NCI-H1694 treated with DMSO at 0.1 percent for 48 hours (cell line): ENCODE data around the gene FAM193A.
"Not testable (repeated sequence)": the region's sequence is repeated elsewhere in the genome, so short reads cannot be mapped to it uniquely, and the experiment has no call there.

ENCODE experiments used
- DNase-seq: peaks from one replicate; lab custom pipeline; 2025; lab: John Stamatoyannopoulos, UW

Gene FAM193A

GRCh38 chr4:2536193-2537010 lies at the start of gene FAM193A:
Gene FAM193A (plus strand): TSS chr4:2536647. CDS start chr4:2536916, 269 bp downstream.
- DNase-seq = peak; percentile 93

- DNase-seq = no peak
Observed at GRCh38 chr4:2486981-2487380, 49.5 kb upstream of the FAM193A start.

GRCh38 chr4:2487632-2488031 lies 48.8 kb upstream of the FAM193A start:
- no peak for DNase-seq

- DNase-seq = no peak
Observed at GRCh38 chr4:2489081-2489805, 47.2 kb upstream of the FAM193A start.

- no peak for DNase-seq
Observed at GRCh38 chr4:2489841-2490552, 46.5 kb upstream of the FAM193A start.

- DNase-seq = no peak
Observed at GRCh38 chr4:2492970-2493369, 43.5 kb upstream of the FAM193A start.

GRCh38 chr4:2494992-2495391 lies 41.5 kb upstream of the FAM193A start:
- DNase-seq = no peak

- DNase-seq = no peak
Observed at GRCh38 chr4:2497324-2497723, 39.1 kb upstream of the FAM193A start.

- no peak for DNase-seq
Observed at GRCh38 chr4:2497931-2498330, 38.5 kb upstream of the FAM193A start.

- no peak for DNase-seq
Observed at GRCh38 chr4:2500547-2500946, 35.9 kb upstream of the FAM193A start.

GRCh38 chr4:2501034-2501594 lies 35.3 kb upstream of the FAM193A start:
- DNase-seq = no peak

GRCh38 chr4:2503809-2504208 lies 32.6 kb upstream of the FAM193A start:
- no peak for DNase-seq

- DNase-seq = no peak
Observed at GRCh38 chr4:2507259-2507658, 29.2 kb upstream of the FAM193A start.

- DNase-seq = no peak
Observed at GRCh38 chr4:2507855-2508254, 28.6 kb upstream of the FAM193A start.

GRCh38 chr4:2510351-2511259 lies 25.8 kb upstream of the FAM193A start:
- DNase-seq = no peak

- DNase-seq = no peak
Observed at GRCh38 chr4:2511645-2512131, 24.8 kb upstream of the FAM193A start.

GRCh38 chr4:2512396-2513135 lies 23.9 kb upstream of the FAM193A start:
- no peak for DNase-seq

- DNase-seq = not testable (repeated sequence)
Observed at GRCh38 chr4:2514193-2514592, 22.3 kb upstream of the FAM193A start.

- not testable (repeated sequence) for DNase-seq
Observed at GRCh38 chr4:2514944-2515343, 21.5 kb upstream of the FAM193A start.

- no peak for DNase-seq
Observed at GRCh38 chr4:2515830-2516550, 20.5 kb upstream of the FAM193A start.
